ENCODE measurements around the gene HOXC9.

- TF ChIP-seq CTCF (conservative IDR thresholded peaks at IDR 0.05; ENCODE audit: low read depth, low read length) (no peak), EZH2 (IDR thresholded peaks at IDR 0.05; ENCODE audit: borderline replicate concordance, low read depth, low read length, poor library complexity, severe bottlenecking) (no peak)
Measured at GRCh38 chr12:53976823-53977595, 23.0 kb upstream of the HOXC9 start.
